Hepatocyte (in vitro differentiated cells): Measurements from ENCODE around the gene MAGEB3.

Experiments
- EZH2 ChIP-seq: fragments of 200-600 bp; sonication (generic); IDR thresholded peaks from 2 replicates; pipeline ENCODE4 v1.6.1; 2016; ENCODE audit warnings: antibody characterized with exemption, mild to moderate bottlenecking, borderline replicate concordance
- TF ChIP-seq, protein P1 (sequence below): fragments of 200-600 bp; sonication (generic); IDR thresholded peaks from 2 replicates; pipeline ENCODE4 v1.5.1; 2016; ENCODE audit warnings: antibody characterized with exemption, mild to moderate bottlenecking; ENCODE audit not compliant: poor library complexity

DNA sequence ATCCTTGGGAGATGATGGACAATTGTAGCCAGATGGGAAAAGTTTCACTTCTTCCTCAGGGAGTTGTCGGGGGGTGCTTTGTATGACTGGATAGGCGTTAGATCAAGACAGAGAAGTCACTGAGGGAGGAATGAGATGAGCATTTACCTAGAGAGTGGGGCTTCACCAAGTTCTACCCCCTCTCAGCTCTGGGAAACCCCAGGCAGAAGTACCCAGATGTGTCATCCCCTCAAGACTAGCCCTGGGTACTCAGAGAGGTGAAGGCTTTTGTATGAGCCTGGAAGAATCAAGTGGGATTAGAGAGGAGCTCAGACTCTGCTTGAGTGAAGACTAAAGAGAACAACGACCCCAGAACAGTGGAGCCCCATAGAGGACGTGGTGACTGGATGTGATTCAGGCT, 18.4 kb downstream of the MAGEB3 start:
- TF ChIP-seq, protein P1, sequence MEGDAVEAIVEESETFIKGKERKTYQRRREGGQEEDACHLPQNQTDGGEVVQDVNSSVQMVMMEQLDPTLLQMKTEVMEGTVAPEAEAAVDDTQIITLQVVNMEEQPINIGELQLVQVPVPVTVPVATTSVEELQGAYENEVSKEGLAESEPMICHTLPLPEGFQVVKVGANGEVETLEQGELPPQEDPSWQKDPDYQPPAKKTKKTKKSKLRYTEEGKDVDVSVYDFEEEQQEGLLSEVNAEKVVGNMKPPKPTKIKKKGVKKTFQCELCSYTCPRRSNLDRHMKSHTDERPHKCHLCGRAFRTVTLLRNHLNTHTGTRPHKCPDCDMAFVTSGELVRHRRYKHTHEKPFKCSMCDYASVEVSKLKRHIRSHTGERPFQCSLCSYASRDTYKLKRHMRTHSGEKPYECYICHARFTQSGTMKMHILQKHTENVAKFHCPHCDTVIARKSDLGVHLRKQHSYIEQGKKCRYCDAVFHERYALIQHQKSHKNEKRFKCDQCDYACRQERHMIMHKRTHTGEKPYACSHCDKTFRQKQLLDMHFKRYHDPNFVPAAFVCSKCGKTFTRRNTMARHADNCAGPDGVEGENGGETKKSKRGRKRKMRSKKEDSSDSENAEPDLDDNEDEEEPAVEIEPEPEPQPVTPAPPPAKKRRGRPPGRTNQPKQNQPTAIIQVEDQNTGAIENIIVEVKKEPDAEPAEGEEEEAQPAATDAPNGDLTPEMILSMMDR: no peak
- no peak for TF ChIP-seq EZH2
